ENCODE results near the gene FAM186B.

Gene FAM186B

DNA sequence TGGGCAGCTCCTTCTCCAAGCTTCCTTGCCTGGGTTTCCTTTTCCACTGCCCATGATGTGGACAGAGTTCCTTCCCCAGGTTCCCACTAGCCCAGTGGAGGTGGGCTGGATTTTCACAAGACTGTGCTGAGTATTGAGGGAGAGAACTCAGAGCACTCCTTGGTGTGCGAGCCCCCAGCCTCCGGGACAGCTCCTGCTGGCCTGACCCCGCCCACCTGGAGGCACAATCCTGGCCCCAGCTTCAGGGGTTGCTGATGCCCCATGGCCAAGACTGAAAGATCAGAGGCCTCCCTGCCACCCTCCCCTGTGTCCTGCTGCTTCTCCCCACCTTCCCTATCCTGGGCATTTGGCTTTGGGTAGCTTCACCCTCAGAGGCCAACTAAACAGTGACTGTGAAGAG is 59.0 kb downstream of the FAM186B start:
- DNase-seq (ENCODE audit: low read depth), result no peak
- H3K4me3 ChIP-seq (ENCODE audit: low read depth, low read length), result no peak overlapping the region
- no peak for TF ChIP-seq CTCF (IDR thresholded peaks at IDR 0.05; ENCODE audit: low read depth, low read length, missing control alignments)

DNA sequence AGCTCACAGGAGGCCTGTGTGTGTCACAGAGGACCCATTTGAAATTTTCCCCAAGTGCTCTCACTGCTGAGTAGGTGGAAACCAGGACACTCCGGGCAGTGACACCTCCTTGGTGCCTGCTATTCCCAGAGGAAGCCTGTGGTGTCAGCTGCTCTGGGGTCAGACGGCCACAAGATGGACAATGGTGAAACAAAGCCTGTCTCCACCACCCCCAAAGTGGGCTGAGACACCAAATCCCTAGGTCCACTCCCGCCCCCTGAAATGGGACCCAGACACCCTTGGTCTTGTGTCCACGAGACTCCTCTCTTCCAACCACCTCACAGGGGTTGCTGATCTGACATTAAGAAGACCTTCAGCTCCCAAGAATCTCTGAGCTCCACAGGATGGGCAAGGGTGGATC is 59.6 kb downstream of the FAM186B start:
- H3K4me3 ChIP-seq (ENCODE audit: low read depth, low read length), result no peak overlapping the region
- no peak for TF ChIP-seq CTCF (IDR thresholded peaks at IDR 0.05; ENCODE audit: low read depth, low read length, missing control alignments)
- no peak for DNase-seq (ENCODE audit: low read depth)

DNA sequence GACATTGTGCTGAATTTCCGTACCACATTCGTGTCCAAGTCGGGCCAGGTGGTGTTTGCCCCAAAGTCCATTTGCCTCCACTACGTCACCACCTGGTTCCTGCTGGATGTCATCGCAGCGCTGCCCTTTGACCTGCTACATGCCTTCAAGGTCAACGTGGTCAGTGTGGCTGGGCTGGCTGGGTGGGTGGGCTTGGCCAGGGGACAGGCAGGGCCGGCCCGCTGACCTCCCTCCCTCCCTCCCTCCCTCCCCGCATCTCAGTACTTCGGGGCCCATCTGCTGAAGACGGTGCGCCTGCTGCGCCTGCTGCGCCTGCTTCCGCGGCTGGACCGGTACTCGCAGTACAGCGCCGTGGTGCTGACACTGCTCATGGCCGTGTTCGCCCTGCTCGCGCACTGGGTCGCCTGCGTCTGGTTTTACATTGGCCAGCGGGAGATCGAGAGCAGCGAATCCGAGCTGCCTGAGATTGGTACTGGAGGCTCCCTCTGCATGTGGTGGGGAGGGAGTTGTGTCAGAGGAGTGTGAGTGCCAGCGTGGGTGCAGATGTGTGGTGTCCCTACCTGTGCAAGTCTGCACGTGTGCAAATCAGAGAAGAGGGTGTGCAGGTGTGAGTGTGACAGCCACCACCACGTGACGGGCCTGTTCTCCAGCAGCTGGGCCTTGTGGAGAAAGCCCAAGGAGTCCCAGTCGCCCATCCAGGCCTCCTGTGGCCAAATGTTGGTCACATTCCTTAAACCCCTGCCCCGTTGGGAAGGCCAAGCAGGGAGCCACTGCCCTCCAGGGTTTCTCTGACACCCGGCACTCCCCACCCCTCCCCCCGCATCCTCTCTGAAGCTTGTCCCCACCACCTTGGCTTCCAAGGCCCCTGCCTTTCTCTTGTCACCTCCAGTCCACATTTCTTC is 61.3 kb downstream of the FAM186B start:
- H3K4me3 ChIP-seq (ENCODE audit: low read depth, low read length), result no peak overlapping the region

DNA sequence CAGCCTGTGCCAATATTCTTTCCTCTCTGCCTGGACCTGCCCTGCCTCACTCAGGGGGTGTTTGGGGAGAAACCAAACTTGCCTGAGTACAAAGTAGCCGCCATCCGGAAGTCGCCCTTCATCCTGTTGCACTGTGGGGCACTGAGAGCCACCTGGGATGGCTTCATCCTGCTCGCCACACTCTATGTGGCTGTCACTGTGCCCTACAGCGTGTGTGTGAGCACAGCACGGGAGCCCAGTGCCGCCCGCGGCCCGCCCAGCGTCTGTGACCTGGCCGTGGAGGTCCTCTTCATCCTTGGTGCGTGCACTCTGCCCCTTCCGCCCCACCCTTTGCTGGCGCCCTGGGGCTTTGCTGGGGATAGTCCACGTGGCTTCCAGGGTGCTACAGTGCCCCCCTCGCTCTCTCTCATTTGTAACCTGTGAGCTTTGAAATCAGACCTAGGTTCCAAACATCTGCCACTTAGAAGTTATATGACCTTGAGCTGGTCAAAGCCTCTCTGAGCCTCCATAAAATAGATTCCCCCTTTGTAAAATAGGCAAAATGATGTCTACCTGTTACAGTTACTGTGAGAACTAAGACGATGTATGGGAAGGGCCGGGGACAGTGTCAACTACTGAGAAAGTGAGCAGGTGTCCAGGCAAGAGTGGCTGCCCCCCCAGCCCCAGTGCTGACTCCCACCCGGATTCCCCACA is 62.1 kb downstream of the FAM186B start:
- no peak overlapping the region for H3K4me3 ChIP-seq (ENCODE audit: low read depth, low read length)
- no peak for DNase-seq (ENCODE audit: low read depth)
- TF ChIP-seq CTCF (IDR thresholded peaks at IDR 0.05; ENCODE audit: low read depth, low read length, missing control alignments), result no peak

More for the DNA sequence above, 61.3 kb downstream of the FAM186B start:
- TF ChIP-seq CTCF (IDR thresholded peaks at IDR 0.05; ENCODE audit: low read depth, low read length, missing control alignments), result no peak
- DNase-seq (ENCODE audit: low read depth), result no peak

DNA sequence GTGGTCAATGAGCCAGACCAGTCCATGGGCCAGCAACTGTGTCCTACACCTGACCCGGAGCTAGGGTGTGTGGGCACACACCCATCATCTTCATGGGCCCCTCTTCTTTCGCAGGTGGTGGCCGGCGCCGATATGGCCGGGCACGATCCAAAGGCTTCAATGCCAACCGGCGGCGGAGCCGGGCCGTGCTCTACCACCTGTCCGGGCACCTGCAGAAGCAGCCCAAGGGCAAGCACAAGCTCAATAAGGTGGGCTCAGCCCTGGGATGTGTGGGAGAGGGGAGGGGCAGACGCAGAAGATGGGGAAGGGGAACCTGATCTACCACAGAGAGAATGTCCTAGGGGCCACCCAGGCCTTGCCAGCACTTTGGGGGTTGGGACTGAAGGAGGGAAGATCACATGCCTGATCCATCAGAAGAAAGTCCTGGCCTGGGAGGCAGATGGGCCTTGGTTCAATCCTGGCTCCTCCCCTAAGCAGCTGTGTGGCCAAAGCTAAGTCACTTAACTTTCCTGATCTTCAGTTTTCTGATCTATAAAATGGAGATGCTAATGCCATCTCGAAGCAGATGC is 62.8 kb downstream of the FAM186B start:
- DNase-seq (ENCODE audit: low read depth), result no peak
- H3K4me3 ChIP-seq (ENCODE audit: low read depth, low read length), result no peak overlapping the region
- TF ChIP-seq CTCF (IDR thresholded peaks at IDR 0.05; ENCODE audit: low read depth, low read length, missing control alignments), result no peak

DNA sequence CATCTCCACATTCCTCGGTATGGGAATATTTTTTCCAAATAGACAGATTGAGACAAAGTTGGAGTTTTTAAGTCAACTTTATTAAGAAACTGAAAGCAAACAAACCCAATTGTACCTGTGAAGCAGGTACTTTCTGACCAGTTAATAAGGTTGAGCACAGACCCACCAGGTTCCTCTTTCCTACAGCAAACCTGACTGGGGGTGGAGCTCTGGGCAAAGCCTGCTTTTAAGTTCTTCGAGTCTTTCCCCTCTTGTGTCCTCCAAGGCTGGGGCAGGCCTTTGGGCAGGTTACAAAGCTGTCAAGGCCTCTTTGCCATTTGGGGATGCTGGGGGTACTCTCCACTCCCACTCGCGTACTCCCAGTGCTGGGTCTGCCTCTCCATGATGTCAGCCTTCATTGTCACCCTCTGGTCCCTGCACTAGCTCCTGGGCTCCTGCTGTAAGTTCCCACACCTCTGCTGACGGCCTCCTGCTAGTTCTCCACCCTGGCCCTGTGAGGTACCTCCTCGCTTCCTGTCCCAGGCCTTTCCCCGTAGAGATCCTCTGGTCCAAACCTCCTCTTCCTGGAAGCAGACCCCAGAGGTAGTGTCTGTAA is 63.4 kb downstream of the FAM186B start:
- no peak for TF ChIP-seq CTCF (IDR thresholded peaks at IDR 0.05; ENCODE audit: low read depth, low read length, missing control alignments)
- no peak for DNase-seq (ENCODE audit: low read depth)
- no peak overlapping the region for H3K4me3 ChIP-seq (ENCODE audit: low read depth, low read length)
